ENCODE data around the gene CRB2.

Gene CRB2

DNA sequence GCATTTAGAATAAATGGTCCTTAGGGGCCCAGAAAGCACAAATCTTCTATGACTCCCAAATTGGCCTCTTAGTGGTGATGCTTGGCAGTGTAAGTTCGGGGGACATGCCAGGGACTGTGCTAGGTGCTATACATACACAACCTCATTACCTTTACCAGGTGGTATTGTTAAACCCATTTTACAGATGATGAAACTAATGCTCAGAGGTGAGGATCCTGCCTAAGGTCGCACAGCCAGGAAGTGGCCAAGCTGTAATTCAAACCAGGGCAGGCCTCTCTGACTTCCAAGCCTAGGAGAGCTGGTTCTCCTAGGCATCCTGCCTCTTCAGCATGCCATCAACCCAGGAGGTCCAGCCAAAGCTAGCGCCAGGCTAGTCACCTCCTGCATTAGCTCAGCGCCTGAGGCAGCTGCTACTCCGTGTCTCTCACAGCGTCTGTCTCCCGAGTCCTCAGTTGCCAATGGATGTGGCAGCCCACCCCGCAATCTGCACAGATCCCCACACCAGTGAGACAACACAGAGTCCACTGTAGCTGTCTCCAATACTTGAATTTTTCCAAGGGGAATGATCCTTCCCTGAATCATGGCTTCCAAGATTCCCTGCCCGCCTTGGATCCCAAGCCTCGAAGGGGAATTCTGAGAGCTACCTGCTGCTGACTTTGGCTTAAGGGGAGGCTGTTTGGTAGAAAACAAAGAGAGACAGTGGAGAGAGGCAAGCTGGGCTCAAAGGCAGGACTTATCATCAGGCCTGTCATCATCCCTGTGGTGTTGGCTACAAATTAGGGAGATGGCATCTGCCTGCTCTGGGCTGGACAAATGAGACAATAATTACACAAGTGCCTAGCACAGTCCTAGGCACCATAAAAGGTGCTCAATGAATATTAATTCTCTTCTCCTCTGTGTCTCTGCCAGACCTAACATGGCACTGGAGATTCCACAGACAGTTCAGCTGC is 52.6 kb downstream of the CRB2 start:
- DNase-seq, result no peak

DNA sequence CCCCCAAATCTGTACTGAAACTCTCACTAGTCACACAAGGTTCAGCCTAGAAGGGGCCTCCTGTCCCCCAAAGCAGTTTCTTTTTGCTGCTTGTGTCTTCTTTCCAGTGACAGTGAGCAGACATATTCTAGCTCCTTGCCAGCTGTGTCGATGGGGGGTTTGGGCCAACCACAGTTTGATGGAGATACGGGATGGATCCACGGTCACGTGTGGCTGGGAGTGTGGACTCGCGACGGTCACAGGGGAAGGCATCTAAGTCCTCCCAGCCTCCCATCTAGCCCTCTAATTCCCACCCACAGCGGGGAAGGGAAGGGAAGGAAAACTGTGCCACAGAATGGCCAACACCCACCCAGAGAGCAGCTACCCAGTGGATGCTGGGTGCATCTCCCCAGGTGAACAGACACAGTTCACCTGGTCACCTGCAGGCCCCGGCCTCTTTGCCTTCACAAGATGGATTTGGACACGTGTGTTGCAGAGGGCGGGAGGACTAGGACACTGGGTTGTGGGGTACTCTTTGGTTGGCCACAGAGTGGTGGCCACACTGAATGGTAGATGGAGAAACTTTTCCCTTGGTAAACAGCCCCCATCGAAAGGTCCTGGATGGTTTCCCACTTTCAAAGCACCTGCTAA is 54.4 kb downstream of the CRB2 start:
- DNase-seq, result no peak

DNA sequence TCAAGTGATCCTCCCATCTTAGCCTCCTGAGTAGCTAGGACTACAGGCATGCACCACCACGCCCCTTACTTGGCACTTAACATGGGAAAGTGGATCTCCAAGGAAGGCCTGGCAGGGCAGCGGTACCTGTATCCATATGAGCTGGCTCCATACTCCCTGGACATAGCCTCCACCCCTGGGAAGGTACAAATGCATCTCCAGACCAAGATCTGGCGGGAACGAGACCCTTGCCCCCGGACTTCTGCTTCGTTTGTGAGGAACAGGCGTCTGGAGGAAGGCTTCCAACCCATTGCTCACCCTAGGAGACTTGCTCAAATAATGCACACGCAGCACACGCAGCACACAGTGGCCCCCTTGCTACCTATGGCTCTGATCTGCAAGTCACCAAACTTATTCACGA is 55.2 kb downstream of the CRB2 start:
- DNase-seq, result no peak

DNA sequence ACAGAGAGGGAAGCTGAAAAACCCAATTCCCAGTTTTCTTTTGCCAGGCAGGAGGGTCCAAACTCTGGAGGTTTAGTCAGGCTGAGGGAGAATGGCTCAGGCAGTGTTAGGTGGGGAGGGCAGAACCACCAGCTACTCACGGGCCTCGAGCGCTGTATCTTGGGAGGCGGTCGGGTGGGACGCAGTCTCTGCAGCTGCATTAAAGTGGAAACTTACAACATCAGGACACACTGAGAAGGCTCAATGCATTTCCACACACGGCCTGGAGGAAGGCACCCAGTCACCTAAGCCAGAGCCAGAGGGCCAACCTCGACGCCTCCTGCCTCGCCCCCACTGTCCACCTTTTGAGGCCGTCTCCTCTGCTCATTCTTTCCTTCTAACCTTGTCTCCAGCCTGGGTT is 55.6 kb downstream of the CRB2 start:
- no peak for DNase-seq

DNA sequence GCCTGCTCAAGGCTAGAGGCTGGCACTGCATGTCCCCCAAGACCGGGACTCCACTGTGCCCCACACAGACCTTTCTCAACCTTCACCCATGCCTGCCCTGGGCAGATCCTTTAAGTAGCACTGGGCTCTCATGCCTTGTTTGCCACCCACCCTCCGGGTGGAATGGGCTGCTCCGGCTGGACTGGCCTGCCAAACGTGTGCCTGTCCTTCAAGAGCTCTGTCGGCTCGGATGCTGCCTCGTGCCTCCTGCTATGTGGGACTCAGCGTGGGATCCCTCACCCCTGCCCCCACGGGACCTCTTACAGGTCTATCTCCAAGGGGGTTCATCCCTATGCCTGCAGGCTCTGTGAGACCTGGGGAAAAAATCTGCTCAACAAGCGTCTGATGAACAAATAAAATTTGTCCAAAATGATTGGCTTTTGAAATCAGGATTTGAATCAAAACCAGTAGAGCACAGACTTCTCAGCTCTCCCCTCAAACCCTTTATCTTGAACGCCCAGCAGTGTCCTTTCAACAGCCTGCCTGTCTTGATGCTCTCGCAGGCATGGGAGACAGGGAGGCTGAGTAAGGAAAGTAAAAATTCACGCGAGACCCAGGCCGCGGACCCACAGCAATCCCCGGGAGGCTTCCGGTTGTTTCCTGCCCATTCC is 56.3 kb downstream of the CRB2 start:
- no peak for DNase-seq

DNA sequence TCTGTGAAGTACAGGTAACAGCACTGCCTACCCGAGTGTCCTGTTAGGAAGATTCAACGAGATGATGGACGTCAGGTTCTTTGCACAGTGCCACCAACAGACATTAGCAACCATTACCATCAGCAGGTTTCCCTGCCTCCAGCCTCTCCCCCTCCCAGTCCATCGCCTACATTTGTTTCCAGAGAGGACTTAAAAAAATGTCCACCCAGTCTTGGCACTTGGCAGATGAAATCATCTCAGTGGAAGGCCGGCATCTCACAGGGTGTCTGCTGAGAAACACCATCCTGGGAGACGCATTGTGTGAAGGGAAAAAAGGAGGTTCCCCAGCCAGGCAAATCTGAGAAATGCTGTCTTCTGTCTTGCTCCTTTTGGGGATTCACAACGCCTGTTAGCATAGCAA is 58.2 kb downstream of the CRB2 start:
- no peak for DNase-seq

DNA sequence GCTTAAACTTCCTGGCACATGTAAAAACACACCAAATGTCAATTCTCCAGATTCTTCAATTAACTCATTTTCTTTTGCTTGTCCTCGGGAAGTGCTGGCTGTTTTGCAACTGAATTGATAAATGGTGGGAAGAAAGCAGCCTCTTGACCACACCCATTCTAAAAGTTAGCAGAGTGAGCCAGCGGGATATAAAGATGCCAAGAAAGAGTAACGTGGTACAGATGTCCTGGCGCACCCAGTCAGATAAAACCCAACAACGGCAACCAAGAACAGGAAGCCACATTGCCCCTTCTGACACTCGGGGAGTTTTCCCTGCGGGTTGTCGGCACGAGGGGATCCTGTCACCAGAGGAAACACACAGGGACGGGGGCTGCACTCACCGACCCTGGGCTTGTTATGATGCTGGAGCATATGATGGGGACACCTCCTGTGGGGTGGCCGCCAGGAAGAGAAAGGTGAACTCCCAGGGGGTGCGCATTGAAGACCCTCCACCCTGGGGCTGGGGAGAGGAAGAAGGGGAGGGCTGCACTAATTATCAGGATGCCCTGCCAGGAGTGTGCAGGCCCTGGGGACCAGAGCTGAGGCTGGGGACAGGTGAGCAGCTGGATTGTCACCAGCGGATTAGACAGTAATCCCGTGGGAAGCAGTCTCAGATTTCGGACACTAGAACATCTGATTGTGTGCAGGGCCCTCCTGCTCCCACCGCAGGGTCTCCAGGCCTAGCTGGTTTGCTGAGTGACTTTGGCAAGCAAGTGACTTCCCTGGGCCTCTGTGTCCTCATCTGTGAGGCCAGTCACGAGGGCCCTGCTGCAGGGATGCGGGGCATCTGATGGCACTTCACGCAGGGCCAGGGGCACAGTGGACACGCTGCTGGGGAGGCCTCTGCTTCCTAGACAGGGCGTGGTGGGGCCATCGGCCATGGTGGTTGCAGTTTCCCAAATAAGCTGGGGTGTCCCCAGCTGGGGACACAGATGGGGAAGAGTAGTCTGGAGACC is 59.2 kb downstream of the CRB2 start:
- no peak for DNase-seq

DNA sequence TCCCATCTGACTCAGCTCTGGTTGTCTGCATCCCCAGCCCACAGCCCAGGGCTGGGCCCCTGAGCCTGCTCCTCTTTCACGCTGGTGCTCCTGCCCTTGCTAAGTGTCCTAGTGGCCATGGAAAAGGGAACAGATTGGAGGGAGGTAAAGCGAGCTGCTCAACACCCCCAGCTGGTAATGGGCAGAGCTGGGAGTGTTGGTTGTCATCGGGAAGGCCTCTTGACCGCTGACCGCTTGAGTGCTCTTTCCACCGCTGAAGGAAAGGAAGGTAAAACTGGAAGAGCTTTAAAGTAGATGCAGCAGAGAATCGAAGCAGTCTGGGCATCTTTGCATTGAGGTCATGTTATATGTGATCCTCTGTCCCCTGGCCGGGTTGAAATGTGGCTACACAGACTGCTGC is 60.2 kb downstream of the CRB2 start:
- no peak for DNase-seq

DNA sequence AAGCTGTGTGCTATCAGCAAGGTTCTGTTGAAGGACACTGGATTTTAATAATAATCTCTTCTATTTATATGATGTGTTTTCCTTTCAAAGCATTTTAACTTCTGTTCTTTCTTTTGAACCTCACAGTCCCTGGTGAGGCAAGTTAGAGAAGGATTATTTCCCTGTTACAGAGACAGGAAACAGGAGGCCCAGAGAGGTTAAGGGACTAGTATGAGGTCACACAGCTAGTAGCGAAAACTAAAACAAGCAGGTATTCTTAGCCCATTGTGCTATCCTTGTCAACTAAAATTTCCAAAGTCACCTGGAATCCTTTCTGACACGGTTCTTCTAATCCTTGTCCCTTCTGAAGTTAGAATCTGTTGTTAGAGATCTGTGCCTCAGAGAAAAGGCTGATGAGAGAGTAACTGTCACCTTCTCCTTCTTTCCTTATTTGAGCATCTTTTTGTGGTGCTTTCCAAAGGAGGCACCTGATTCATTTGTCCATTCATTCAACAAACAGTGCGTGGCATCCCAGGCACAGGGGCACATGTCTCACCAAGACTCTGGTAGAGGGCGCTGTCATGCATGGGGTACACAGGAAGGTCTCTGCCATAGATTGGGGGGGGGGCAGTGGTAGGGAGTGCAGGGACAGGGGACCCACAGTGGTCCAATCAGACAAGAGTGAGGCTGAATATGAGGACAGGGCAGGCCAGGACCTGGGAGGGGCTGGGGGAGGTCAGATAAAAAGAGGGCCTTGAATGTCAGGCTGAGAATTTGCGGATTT is 61.5 kb downstream of the CRB2 start:
- no peak for DNase-seq

DNA sequence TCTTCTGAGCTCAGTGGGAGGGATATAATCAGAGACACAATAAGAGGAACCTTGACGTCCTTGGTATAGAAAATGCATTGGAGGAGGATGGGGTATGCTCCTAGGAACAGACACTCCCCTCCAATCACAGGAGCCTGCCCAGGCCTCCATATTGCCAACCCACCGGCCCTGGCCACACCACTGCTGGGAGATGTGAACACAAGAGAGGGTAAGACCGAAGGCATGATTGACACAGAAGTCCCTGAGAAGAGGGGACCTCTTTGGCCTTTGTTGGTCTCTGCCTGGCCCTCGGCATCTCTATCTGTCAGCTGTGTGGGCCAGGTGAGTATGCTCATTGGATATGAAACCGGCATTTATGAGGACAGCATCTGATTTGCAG is 62.0 kb downstream of the CRB2 start:
- no peak for DNase-seq

DNA sequence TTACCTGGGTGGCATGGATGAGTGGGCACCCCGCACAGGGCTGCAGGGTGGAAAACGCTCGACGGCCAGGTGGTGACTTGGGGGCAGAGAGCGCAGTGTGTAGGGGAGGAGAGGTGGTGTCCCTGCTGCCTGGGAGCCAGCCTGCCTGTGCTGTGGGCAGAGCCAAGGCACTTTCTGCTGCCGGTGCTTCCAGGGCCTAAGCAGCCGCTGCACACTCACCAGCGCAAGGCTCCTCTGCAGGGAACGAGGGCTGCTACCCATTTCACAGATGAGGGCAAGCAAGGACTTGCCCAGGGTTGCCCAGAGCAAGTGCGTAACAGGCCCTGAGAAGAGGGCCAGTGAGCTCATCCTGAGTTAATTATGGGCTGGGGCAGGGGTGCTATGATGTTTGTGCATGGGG is 62.5 kb downstream of the CRB2 start:
- no peak for DNase-seq

DNA sequence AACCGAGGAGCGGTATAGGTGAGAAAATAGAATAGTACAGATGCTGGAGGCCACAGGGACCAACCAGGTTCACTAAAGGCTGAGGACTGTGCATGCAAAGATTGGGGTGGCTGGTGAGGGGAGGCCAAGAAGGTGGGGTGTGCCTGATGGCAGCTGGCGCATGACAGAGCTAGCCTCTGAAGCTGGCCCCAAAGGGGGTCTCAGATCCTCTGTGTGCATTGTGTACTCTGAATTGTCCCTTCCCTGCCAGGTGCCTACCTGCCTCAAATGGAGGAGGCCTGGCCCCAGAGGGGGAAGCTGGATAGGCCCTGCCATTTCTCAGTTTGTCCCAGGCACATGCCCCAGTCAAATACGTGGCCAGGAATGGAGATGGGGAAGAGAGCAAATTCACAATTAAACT is 63.1 kb downstream of the CRB2 start:
- no peak for DNase-seq

DNA sequence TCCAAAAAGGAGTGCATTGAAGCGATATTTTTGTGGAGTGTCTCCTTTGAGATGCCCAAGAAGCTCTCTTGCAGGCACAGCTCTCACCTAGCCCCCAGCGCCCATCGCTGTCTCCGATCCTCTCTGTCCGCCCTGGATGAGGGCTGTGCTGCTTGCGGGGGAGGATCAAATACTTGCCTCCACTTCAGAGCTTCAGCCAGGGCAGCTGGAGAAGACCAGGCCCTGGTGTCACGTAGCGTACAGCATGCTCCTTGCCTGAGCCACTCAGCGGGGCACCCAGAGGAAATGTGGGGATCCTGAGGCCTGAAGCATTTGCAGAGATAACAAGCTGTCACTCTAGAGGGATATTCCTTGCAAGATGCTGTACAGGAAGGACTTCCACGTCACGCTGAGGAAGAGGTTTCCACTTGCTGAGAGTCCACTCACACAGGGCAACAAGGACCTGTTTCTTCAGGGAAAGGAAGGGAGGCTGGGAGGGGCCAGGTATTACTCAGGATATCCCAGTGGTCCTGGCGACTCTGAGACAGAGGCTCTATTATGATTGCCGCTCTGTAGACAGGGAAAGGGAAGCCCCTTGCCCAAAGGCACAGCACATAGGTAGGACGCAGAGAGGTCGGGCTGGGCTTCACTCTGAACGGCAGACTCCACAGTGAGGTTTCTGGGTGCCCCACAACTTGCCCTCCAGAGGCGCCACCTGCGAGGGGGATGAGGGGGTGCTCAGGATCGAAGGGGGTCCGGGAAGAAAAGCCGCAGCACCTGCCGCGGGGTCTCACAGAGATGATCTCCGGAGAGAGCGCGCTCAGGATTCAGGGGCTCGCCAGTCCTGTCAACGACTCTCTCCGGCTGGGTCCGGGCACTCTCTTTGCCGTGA is 64.0 kb downstream of the CRB2 start:
- DNase-seq, result no peak

DNA sequence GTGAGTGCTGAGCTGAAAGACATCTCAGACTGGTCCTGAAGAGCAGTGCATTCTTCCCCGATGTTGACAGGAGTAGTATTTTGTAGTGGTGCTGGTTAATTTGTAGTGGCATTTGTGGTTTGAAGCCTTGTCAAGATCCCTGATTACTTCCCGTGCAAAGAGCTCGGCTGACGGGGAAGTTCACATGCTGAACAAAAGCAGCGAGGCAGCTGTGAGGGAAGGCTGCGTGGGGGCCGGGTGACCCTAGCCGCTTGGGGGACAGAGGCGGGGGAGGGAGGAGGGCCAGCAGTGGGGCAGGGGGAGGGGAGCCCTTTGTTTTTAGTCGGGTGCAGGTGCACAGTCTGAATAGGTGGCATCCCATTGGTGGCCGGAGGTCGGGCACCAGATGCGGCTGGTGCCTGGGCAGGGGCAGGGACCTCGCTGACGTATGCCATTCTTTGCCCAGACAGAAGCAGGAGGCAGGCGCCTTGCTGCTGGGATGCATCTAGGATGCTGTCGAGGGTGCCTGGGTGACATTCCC is 64.7 kb downstream of the CRB2 start:
- DNase-seq, result no peak

DNA sequence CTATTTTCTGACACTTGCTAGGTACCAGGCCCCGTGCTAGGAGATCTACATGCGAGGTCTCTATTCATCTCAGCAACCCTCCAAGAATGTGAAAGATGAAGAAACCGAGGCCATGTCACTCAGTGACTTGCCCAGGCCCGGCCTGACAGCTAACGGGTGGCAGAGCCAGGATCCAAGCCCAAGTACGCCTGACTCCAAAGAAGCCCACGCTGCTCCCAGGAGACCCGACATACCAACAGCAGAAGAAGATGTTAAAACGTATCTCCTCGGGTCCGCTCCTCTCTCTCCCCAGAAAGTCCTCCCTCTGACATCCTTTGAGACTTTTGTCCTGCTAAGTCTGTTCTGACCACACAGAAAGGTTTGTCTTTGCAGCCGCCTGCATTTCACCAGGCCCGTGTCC is 65.2 kb downstream of the CRB2 start:
- DNase-seq, result no peak

DNA sequence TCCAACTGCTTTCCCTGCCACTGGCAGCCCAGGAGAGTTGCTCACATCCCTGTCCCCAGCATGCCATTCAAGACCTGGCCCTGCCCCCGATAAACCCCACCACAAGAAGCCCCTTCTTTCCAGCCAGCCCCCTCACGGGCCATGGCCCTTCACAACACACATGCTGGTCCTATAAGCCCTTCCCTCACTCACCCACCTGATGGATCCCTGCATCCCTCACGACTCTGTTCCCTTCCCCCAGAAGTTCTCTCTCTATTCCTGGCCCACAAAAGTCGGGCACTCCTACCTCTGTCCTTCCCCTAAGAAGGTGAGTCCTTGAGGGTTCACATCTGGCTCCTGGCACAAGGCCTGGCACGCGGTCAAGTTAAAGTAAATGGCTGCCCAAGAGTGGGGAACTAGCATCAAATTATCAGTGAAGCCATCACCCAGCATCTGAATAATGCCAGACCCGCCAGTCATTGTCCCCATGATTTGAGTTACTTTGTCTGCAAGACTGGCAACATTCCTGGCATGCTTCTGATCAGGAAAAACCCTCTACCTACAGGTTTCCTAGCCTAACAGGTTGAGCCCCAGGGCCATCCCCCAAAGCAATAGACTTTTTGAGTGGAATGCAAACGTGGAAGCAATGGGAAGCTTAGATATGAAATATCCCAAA is 65.9 kb downstream of the CRB2 start:
- DNase-seq, result no peak

DNA sequence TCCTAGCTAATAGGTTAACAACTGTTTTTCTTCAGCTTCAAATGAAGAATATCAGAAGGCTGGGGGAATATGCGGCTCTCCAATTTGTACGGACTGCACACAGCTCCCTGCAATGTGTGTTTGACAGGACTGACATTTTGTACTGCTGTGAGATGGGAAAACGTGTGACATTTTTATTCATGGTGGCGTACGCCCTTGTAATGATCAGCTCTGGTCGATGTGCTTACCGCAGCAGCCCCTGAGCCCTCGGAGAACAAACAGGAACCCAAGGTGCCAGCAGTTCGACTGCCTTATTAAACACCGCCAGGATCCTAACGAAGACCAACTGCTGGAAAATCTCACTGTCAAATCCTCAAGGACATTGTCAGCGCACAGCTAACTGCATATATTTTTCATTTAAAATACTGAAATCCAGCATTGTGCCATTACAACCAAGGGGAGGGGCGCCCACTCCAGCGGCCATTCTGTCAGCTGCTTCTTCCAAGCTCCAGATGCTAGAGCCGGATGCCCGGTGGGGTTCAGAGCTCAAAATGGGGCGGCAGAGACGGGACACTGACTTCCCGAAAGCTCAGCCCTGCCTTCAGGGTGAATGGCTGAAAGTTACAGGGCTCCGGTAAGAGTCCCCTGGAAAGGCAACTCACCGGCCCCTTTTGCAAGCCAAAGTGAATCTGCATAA is 66.8 kb downstream of the CRB2 start:
- DNase-seq, result no peak

DNA sequence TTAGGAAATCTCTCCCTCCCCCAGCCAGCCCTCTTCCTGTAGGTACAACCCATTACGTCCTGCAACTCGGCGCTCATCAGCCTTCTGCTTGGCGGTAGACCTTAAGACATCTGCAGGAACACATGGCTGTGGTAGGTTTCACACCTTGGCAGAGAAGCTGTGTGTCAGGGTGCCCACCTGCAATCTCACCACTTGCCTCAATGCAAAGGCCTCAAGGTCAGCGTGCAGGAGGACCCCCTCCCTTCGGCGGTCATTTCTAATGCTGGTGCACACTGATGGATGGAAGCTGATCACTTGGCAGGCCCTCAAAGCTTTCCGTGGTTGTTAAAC is 67.3 kb downstream of the CRB2 start:
- DNase-seq, result no peak

DNA sequence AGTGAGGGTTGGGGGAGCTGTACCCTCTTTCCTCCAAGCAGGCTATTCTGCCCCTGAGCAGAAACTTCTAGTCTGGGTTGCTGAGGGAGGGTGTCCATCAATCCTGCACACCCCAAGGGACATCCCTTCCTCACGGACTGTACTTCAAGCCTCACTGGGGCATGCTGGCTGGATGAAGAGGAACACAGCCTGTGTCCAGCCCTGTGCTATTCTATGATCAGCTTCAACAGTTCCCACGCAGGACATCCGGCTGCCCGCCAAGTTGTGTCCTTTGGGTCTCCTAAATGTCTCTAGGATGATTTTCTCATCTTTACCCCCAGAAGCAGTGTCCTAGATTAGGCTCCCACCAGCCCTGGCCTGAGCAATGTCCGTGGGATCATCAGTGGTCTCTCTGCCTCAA is 68.1 kb downstream of the CRB2 start:
- no peak for DNase-seq

All from T1000 (cell line).